HepG2 (cell line): ENCODE results near the gene MAGI1. TPM values are rescaled to one million over a fixed set of nuclear protein-coding genes. Genes with fewer than 3 reads are reported as not detected.

ENCODE experiments used
- ATAC-seq: fragments of 200-7000 bp; cut with Tn5 transposase; 3 replicates; pipeline ENCODE4 v1.9.1; 2020; ENCODE audit warnings: mild to moderate bottlenecking, moderate library complexity
- BruUV-seq: library from RNA; stranded (reverse); fragments of 400-500 nt; replicated peaks from 2 replicates; lab custom pipeline; 2021; lab: Mats Ljungman, UMichigan
- CTCF ChIA-PET: fragments of 300-600 bp; formaldehyde crosslinking; extraction: SDS; loops from one replicate; lab custom pipeline; 2021; ENCODE audit warnings: low total read pairs, inconsistent platforms, low intra/inter-chr PET ratio; lab: Yijun Ruan, JAX
- POLR2A ChIA-PET: fragments of 350-600 bp; sonication (Branson Sonifier 250); formaldehyde crosslinking; loops from one replicate; lab custom pipeline; 2020; ENCODE audit warnings: antibody characterized with exemption, inconsistent platforms; lab: Yijun Ruan, JAX
- DNase-seq: peaks from one replicate; pipeline ENCODE4 v3.0.0-alpha.2; 2015; ENCODE audit warnings: low spot score
- FAIRE-seq: peaks from 3 replicates; lab custom pipeline; 2011; peaks lifted over from hg19 to GRCh38; lab: Jason Lieb, UNC
- H2AFZ ChIP-seq: one replicate; pipeline ENCODE4 v1.6.1; 2011; ENCODE audit warnings: low read length, inconsistent platforms
- H3K27ac ChIP-seq: fragments of 300-600 bp; 3 replicates; pipeline ENCODE4 v1.8.0; 2011; ENCODE audit warnings: mixed run types, mild to moderate bottlenecking, mixed read lengths, low read length, inconsistent platforms; ENCODE audit not compliant: insufficient read depth; ENCODE audit errors: extremely low read length
- H3K27me3 ChIP-seq, 2 experiments: fragments of 200-600 bp in 1 of 2; 2 replicates in 1 of 2; 3 replicates in 1 of 2; pipeline versions ENCODE4 v1.6.0 to v1.8.0; 2011; ENCODE audit warnings: low read length in 2 of 2, mild to moderate bottlenecking in 2 of 2, moderate library complexity in 2 of 2, inconsistent platforms in 1 of 2; ENCODE audit not compliant: insufficient read depth in 2 of 2, control insufficient read depth in 1 of 2
- H3K36me3 ChIP-seq, 2 experiments: fragments of 200-600 bp in 1 of 2; replicated peaks in 1 of 2; 2 replicates in 1 of 2; 3 replicates in 1 of 2; pipeline versions ENCODE4 v1.5.1 to v1.8.0; 2011; ENCODE audit warnings: low read length in 2 of 2, inconsistent platforms in 1 of 2; ENCODE audit not compliant: insufficient read depth in 2 of 2, control insufficient read depth in 1 of 2
- H3K4me1 ChIP-seq: 2 replicates; pipeline ENCODE4 v1.5.1; 2012; ENCODE audit warnings: low read length, inconsistent platforms; ENCODE audit not compliant: insufficient read depth
- H3K4me2 ChIP-seq: 2 replicates; pipeline ENCODE4 v1.6.0; 2011; ENCODE audit warnings: low read depth, low read length, inconsistent platforms
- H3K4me3 ChIP-seq, 3 experiments: fragments of 200-600 bp in 1 of 3; sonication (generic), shearing (Covaris generic) in 1 of 3; replicated peaks in 1 of 3; 2 replicates each; pipeline ENCODE4 v1.5.1; 2011 to 2016; ENCODE audit warnings: low read length in 3 of 3, inconsistent platforms in 2 of 3, low read depth in 2 of 3, mild to moderate bottlenecking in 2 of 3, control low read depth in 1 of 3, mixed read lengths in 1 of 3; ENCODE audit not compliant: insufficient read depth in 1 of 3
- H3K79me2 ChIP-seq: one replicate; pipeline ENCODE4 v1.6.1; 2011; ENCODE audit warnings: low read length, inconsistent platforms; ENCODE audit not compliant: insufficient read depth
- H3K9ac ChIP-seq: 2 replicates; pipeline ENCODE4 v1.6.0; 2011; ENCODE audit warnings: mild to moderate bottlenecking, low read depth, low read length, inconsistent platforms; ENCODE audit not compliant: insufficient read depth
- H3K9me3 ChIP-seq: 2 replicates; pipeline ENCODE4 v1.5.1; 2012; ENCODE audit warnings: mild to moderate bottlenecking, low read length
- H4K20me1 ChIP-seq: 2 replicates; pipeline ENCODE4 v1.6.0; 2011; ENCODE audit warnings: inconsistent platforms, mild to moderate bottlenecking, low read length, moderate library complexity; ENCODE audit not compliant: insufficient read depth
- BCL6 ChIP-seq: IDR thresholded peaks from 2 replicates; pipeline ENCODE4 v1.6.1; 2016; ENCODE audit warnings: missing genetic modification reagents, missing compliant biosample characterization
- ESRRA ChIP-seq: sonication (generic); formaldehyde crosslinking; IDR thresholded peaks from 2 replicates; pipeline ENCODE4 v1.5.1; 2020; ENCODE audit warnings: mild to moderate bottlenecking, low read depth, missing genetic modification reagents
- ETS1 ChIP-seq: sonication (generic); formaldehyde crosslinking; IDR thresholded peaks from 2 replicates; pipeline ENCODE4 v1.4.0; 2020; ENCODE audit warnings: missing genetic modification reagents
- HOXA3 ChIP-seq: sonication (generic); formaldehyde crosslinking; IDR thresholded peaks from 2 replicates; pipeline ENCODE4 v1.5.0; 2020; ENCODE audit warnings: missing genetic modification reagents
- MAFF ChIP-seq: IDR thresholded peaks from 2 replicates; pipeline ENCODE4 v1.6.1; 2011; ENCODE audit warnings: low read depth, low read length, improper control_type of control experiment
- MAFK ChIP-seq, 2 experiments: IDR thresholded peaks in 1 of 2; conservative IDR thresholded peaks in 1 of 2; 2 replicates each; pipeline ENCODE4 v1.6.1; 2011; ENCODE audit warnings: improper control_type of control experiment in 2 of 2, low read length in 2 of 2
- NFKBIZ ChIP-seq: IDR thresholded peaks from 2 replicates; pipeline ENCODE4 v1.6.1; 2018; ENCODE audit warnings: missing genetic modification reagents, missing compliant biosample characterization
- PLSCR1 ChIP-seq: sonication (generic); formaldehyde crosslinking; IDR thresholded peaks from 2 replicates; pipeline ENCODE4 v1.5.0; 2020; ENCODE audit warnings: missing genetic modification reagents, mild to moderate bottlenecking, borderline replicate concordance
- RFXANK ChIP-seq: IDR thresholded peaks from 2 replicates; pipeline ENCODE4 v1.6.1; 2016
- ZBTB37 ChIP-seq: sonication (generic); formaldehyde crosslinking; IDR thresholded peaks from 2 replicates; pipeline ENCODE4 v1.4.0; 2020; ENCODE audit warnings: mild to moderate bottlenecking, missing genetic modification reagents
- ZNF720 ChIP-seq: sonication (generic); formaldehyde crosslinking; IDR thresholded peaks from 2 replicates; pipeline ENCODE4 v1.4.0; 2020; ENCODE audit warnings: missing genetic modification reagents
- ZXDC ChIP-seq: sonication (generic); formaldehyde crosslinking; IDR thresholded peaks from 2 replicates; pipeline ENCODE4 v1.5.0; 2020; ENCODE audit warnings: mild to moderate bottlenecking, missing genetic modification reagents
- WGBS: methylation state at CpG from one replicate; pipeline ENCODE4 v1.1.6; 2017; ENCODE audit warnings: low lambda C conversion rate; 5-methylcytosine and 5-hydroxymethylcytosine counted together
- in situ Hi-C: cut with HindIII; loops from 2 replicates; pipeline ENCODE4 v1.10.0; 2017; ENCODE audit warnings: low pct_unique_long_range_greater_than_20kb; ENCODE audit not compliant: extremely low pct_ligation_motif_present
- intact Hi-C: fragments of 100-400 bp; cut with micrococcal nuclease; formaldehyde crosslinking; loops from one replicate; pipeline ENCODE4 v1.10.0; 2022; ENCODE audit not compliant: unreplicated experiment
- polyA plus RNA-seq, 8 experiments: library from polyadenylated mRNA; depleted of rRNA in 3 of 8; stranded (reverse) in 7 of 8; unstranded in 1 of 8; fragments of >200 nt; fragmentation: Illumina TruSeq in 4 of 8; extraction: Trizol in 4 of 8; gene quantifications; 2 replicates each; pipeline versions ENCODE4 v1.2.1 to v1.2.3, GENCODE V29; 2011 to 2016; ENCODE audit warnings: low read depth in 4 of 8, missing spikeins in 1 of 8, mixed read lengths in 1 of 8; ENCODE audit not compliant: insufficient read depth in 1 of 8
- total RNA-seq, 5 experiments: library from RNA; depleted of rRNA; stranded (reverse); fragments of >200 nt; fragmentation: Illumina TruSeq; extraction: Trizol; gene quantifications; 2 replicates each; pipeline ENCODE4 v1.2.3, GENCODE V29; 2016; ENCODE audit warnings: low read depth in 1 of 5

Gene MAGI1
- total and polyA plus RNA-seq, 2 of the 13 experiments (the other 11 are each of a cell fraction or from before 2014, with no cell fraction given) = 22.2 to 26.0 TPM

GRCh38 chr3:65600888-65601287 lies 437.8 kb downstream of the MAGI1 start:
- ChIA-PET CTCF (no interaction called here), POLR2A (no interaction called here)
- 90% methylated on average over 2 of the region's 2 CpGs for WGBS
- H2AFZ ChIP-seq = no peak overlapping the region
- H3K9me3 ChIP-seq = no peaks in the 10 kb centered on the region
- no peaks in the 10 kb centered on the region for H3K4me1 ChIP-seq
- in situ Hi-C loops = no loop called here
- TF ChIP-seq PLSCR1 (no peak), MAFF (peak; percentile 98), MAFK (conservative IDR thresholded peaks at IDR 0.05 in 1 of 2, IDR thresholded peaks at IDR 0.05 in 1 of 2; ENCODE audit: low read length in 2 of 2) (peak; percentile 97 to 99)
- DNase-seq = no peak
- intact Hi-C loops = no loop called here
- no peak overlapping the region for H3K4me3 ChIP-seq
- 0 out of 5 replicates have a peak, but pooled peaks cover 0 to 5% of the 10 kb centered on the region in 2 experiments for H3K36me3 ChIP-seq
- no TSS peak for BruUV-seq
- H3K79me2 ChIP-seq = peaks cover 3% of the 10 kb centered on the region
- H4K20me1 ChIP-seq = peaks cover 12% of the 10 kb centered on the region
- H3K9ac ChIP-seq = no peak overlapping the region
- no peak overlapping the region for H3K4me2 ChIP-seq
- no peak for ATAC-seq
- FAIRE-seq = no peak
- H3K27me3 ChIP-seq = no peaks in the 10 kb centered on the region
- no peak overlapping the region for H3K27ac ChIP-seq

- POLR2A ChIA-PET = no interaction called here
- H4K20me1 ChIP-seq = peaks cover 17% of the 10 kb centered on the region
- H3K9ac ChIP-seq = no peak overlapping the region
- WGBS = 94% methylated on average over 19 of the region's 20 CpGs
- no peak overlapping the region for H3K4me2 ChIP-seq
- H3K27me3 ChIP-seq = no peaks in the 10 kb centered on the region
- H3K4me3 ChIP-seq = no peak overlapping the region
- CTCF ChIA-PET = no interaction called here
- H3K9me3 ChIP-seq = no peaks in the 10 kb centered on the region
- H3K27ac ChIP-seq = no peak overlapping the region
- intact Hi-C loops (no loop called here), in situ Hi-C loops (no loop called here)
- H3K4me1 ChIP-seq = no peaks in the 10 kb centered on the region
- BruUV-seq = no TSS peak
- ATAC-seq (no peak), DNase-seq (no peak), FAIRE-seq (no peak)
- H2AFZ ChIP-seq = no peak overlapping the region
- H3K79me2 ChIP-seq = peaks cover 6% of the 10 kb centered on the region
- no peaks in the 10 kb centered on the region for H3K36me3 ChIP-seq
- TF ChIP-seq RFXANK (CRISPR knock-in tag) = no peak
- TF ChIP-seq ETS1 (CRISPR knock-in tag) = no peak
- TF ChIP-seq ZXDC = no peak
- no peak for TF ChIP-seq HOXA3 (CRISPR knock-in tag)
- no peak for TF ChIP-seq ZNF720 (CRISPR knock-in tag)
- no peak for TF ChIP-seq NFKBIZ
- no peak for TF ChIP-seq ZBTB37 (CRISPR knock-in tag)
- no peak for TF ChIP-seq ESRRA
- no peak for TF ChIP-seq BCL6
These were observed 440.7 kb downstream of the MAGI1 start for GRCh38 chr3:65597952-65598413.
